Right forelimb (tissue), 1 donor: ENCODE results near the gene ATF5.
A peak's percentile ranks its signal among the peaks of the same experiment; 100 is the strongest.
"Not testable (repeated sequence)": the region's sequence is repeated elsewhere in the genome, so short reads cannot be mapped to it uniquely, and the experiment has no call there.

ENCODE experiments used
- DNase-seq: peaks from one replicate; pipeline ENCODE4 v3.0.0-alpha.2; 2018

ATF5 gene

GRCh38 chr19:49924004-49924880 lies 4.8 kb upstream of the ATF5 start:
- no peak for DNase-seq

GRCh38 chr19:49924881-49925210 lies 4.2 kb upstream of the ATF5 start:
- not testable (repeated sequence) for DNase-seq

- DNase-seq, result no peak
These were observed 3.5 kb upstream of the ATF5 start for GRCh38 chr19:49925486-49925885.

DNA sequence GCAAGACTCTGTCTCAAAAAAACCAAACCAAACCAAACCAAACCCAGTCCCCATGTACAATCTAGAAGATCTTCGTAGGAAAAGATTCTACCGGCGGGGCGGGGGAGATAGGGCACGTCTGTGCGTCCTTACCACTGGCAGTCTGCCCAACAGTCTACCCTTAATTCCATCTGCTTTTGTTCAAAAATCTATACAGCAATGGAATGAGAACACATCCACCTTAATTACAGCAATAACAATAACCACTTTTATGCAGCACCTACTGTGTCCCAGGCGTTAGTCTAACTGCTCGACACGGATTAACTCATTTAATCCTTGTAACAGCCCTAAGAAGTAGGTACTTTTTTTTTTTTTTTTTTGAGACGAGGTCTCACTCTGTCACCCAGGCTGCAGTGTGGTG lies 2.5 kb upstream of the ATF5 start:
- DNase-seq, result no peak

- DNase-seq, result no peak
These were observed 1.3 kb upstream of the ATF5 start for GRCh38 chr19:49927526-49928264.

DNA sequence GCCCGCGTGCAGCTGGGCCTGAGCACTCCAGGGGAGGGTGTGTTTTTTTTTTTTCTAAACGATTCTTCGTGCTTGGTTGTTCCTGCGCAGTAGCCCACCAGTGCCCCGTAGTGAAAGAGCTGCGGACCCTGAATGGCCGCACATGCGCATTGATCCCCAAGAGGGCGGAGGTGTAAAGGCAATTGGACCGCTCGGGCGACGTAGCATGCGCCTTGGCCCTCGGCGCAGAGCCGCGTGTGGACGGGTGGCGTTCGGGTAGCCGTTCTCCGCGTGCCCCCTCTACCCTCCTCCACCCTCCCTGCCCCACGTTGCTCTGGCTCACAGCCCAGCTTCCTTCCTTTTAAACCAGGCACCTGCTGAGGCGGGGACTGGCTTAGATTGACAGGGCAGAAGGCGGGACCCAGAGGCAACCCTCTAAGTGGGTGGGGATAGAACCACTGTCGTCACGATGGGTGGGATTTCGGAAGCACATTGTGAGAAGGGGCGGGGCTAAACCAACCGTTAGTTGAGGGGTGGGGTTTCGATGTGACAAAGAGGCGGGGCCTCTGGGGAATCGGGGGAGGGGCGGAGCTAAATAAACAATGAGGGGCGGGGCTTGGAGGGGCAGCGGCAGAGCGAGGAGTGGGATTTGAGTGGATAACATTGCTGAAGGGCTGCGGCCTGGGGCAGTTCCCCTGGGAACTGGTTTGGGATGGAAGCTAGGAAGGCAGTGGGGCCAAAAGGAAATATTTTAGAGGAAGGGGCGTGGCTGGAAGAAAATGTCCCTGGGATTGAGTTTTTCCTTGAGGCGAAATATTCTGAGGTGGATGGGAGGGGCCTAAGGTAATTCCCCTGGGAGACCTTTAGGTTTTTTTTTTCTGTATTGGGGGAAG lies 842 bp downstream of the ATF5 start:
- peak; percentile 93 for DNase-seq

DNA sequence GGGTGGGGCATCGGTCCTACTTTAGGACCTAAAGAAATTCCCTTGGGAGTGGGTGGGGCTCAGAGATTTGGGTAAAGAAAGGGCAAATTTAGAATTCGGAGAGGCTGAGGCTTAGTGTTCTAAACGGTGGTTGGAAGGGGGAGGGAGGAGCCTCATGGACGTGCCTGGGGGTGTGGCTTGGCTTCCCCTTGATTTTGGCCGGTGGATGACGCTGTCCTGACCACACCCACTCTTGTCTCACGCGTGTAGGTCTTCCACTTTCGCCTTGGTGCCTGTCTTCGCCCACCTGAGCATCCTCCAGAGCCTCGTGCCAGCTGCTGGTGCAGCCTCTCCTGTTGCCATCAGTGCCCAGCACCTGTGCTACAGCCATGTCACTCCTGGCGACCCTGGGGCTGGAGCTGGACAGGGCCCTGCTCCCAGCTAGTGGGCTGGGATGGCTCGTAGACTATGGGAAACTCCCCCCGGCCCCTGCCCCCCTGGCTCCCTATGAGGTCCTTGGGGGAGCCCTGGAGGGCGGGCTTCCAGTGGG lies 1.5 kb downstream of the ATF5 start:
- no peak for DNase-seq

- DNase-seq, result no peak
These were observed 2.5 kb downstream of the ATF5 start for GRCh38 chr19:49931293-49932040.

DNA sequence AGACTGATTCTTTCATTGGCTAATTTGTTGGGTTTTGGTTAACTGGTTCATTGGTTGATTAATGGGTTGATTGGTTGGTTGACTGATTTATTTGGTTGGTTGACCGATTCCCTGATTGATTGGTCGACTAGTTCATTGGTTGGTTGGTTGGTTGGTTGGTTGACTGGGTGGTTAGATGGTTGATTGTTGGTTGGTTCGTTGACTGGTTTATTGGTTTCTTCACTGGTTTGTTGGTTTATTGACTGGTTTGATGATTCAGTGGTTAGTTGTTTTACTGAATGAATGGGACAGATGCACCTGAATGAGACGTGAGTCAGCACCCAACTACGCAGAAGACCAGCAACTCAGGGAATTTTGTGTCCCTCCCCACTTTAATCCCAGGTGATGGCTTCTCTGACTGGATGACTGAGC lies 3.0 kb downstream of the ATF5 start:
- no peak for DNase-seq

DNA sequence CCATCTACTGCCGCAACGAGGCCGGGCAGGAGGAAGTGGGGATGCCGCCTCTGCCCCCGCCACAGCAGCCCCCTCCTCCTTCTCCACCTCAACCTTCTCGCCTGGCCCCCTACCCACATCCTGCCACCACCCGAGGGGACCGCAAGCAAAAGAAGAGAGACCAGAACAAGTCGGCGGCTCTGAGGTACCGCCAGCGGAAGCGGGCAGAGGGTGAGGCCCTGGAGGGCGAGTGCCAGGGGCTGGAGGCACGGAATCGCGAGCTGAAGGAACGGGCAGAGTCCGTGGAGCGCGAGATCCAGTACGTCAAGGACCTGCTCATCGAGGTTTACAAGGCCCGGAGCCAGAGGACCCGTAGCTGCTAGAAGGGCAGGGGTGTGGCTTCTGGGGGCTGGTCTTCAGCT lies 3.7 kb downstream of the ATF5 start:
- DNase-seq, result no peak

GRCh38 chr19:49933643-49934042 lies 4.6 kb downstream of the ATF5 start:
- no peak for DNase-seq

GRCh38 chr19:49936549-49936948 lies 7.5 kb downstream of the ATF5 start:
- DNase-seq, result no peak

GRCh38 chr19:49937750-49938381 lies 8.9 kb downstream of the ATF5 start:
- DNase-seq, result peak; percentile 89

DNA sequence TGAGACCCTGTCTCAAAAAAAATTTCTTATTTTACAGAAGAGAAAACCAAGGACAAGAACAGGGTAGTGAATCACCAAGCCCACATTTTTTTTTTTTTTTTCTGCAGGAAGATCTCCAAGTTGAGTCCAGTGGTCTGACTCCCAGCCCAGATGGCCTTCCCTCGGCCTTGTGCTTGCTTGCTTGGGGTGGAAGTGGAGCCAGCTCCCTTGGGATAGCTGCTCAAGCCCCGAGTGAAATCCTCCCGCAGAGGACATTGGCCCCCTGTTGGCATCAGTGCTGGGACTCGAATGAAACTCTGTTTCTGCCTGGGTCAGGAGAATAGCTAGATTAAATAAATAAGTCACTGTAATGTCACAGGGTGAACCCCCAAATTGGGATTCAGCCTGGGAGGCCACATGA lies 9.7 kb downstream of the ATF5 start:
- no peak for DNase-seq

DNA sequence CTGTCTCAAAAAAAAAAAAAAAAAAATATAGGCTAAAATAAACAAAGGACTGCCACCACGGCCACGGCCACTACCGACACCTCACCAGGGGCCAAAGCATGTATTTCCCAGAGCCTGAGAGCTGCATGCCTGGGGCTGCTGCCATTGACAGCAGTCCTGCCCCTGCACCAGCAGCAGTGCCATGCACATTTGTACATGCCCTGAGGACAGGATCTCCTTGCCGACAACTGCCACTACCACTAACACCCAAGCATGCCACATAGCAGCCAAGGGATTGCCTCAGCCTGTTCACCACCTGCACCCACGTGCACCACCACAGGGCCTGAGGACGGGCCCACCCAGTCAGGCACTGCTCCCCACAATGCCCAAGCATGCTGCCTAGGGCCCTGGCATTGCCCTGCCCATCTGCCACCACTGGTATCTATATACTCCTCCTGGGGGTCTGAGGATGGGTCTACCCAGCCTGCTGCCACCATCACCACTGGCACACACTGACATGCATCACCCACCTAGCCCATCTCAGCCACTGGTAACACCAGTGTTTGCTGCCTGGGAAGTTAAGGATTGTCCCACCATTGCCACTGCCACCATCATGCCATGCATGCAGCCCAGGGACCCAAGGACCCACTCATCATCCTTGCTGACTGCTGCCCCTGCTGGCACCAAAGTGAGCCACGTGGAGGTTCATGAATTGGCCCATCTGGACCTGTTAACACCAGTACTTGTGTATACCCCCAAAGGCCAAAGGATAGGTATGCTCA lies 10.9 kb downstream of the ATF5 start:
- no peak for DNase-seq

DNA sequence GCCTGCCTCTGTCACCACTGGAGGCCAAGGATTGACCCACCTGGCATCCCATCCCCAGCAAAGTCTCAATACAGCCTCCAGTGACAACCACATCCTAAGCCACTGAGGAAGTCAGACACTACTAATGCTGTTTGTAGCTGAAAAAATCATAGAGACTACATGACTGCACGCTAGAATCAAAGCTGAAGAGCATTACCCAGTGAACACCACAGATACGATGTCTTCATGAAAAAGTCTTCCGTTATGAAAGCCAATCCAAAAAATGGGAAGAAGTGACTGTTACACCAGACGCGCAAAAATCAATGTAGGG lies 11.4 kb downstream of the ATF5 start:
- DNase-seq, result no peak

DNA sequence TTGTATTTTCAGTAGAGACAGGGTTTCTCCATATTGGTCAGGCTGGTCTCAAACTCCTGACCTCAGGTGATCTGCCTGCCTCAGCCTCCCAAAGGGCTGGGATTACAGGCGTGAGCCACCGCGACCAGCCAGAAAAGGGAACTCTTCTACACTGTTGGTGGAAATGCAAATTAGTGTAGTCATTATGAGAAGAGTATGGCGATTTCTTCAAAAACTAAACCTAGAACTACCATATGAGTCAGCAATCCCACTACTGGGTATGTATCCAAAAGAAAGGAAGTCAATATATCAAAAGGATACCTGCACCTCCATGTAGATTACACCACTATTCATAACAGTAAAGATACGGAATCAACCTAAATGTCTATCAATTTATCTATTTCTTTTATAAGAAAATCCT lies 15.6 kb downstream of the ATF5 start:
- not testable (repeated sequence) for DNase-seq

- no peak for DNase-seq
These were observed 17.4 kb downstream of the ATF5 start for GRCh38 chr19:49946415-49946814.

DNA sequence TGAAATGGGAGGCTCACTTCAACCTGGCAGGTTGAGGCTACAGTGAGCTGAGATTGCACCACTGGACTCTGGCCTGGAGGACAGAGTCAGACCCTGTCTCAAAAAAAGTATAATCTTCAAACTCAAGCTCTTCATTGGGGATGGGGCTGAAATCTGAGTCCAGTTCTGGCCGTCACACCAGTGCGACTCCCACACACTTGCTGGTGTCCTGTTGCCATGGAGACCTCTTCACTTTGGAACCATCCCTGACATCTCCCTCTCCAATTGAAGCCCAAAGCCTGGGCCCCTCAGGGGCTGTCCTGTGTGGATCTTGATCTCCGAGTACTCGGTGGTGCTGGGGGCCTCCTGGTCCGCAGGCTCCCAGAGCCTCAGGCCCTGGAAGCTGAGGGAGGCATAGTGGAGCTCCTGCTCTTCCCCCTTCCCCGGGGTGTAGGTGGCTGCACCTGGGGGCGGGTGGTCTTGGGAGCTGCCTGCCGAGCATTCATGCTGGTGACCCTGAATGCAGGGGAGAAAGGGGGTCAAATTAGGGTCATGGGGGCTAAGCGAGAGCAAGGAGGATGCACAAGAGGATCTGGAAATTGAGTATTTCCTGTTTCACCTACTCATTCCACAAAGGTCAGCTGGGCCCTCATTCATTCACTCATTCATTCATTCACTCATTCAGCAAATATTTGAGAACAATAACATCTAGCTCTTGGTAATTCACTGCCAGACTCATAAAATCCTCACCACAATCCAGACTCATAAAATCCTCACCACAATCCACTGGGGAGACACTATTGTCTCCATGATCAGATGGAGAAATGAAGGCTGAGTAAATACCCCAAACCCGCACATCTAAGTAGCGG lies 21.0 kb downstream of the ATF5 start:
- DNase-seq, result no peak

DNA sequence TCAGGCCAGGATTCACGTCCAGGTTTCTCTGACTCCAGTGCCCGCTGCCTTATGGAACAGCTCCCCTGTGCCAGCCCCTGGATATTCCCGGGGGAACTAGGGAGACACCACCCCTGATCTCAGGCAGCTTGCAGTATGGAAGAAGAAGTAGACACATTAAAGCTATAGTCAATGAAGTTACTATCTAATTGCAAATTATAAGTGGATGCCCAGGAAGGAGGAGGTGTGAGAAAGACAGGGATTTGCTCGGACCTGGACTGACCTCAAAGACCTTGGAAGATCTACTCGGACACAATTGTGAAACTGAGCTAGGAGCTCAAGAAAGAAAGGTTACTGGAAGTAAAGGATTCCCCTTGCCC lies 21.6 kb downstream of the ATF5 start:
- no peak for DNase-seq
